CD1c-positive myeloid dendritic cell (primary cell): ENCODE measurements around the gene TMEM236.

Source experiments
- DNase-seq: peaks from one replicate; pipeline ENCODE4 v3.0.0-alpha.2; 2016; ENCODE audit errors: extremely low spot score

The TMEM236 gene

GRCh38 chr10:17742918-17743317, 9.1 kb upstream of the TMEM236 start:
- DNase-seq = peak; percentile 75

- DNase-seq = peak; percentile 35
Observed at GRCh38 chr10:17743437-17743836, 8.6 kb upstream of the TMEM236 start.

GRCh38 chr10:17744341-17744861, 7.6 kb upstream of the TMEM236 start:
- peak; percentile 48 for DNase-seq

GRCh38 chr10:17747883-17748550, 4.0 kb upstream of the TMEM236 start:
- no peak for DNase-seq

DNA sequence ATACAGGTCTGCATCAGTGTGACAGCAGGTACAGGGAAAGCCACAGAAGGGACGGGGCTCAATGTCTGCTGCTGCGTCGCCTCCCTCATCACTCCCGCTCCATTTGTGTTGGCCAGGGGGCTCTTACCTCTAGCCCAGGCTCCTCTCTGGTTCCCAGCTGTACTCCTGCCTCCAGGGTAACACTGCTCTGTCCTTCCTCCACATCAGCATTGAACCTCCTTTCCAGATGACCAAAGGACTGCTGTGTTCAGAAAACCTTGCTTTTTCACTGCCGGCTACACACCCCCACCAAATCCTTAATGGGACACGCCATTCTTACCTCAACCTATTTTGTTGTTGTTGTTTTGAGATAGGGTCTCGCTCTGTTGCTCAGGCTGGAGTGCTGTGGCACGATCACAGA, 2.1 kb upstream of the TMEM236 start:
- no peak for DNase-seq

- no peak for DNase-seq
Observed at GRCh38 chr10:17756557-17757217, 4.7 kb downstream of the TMEM236 start.

DNA sequence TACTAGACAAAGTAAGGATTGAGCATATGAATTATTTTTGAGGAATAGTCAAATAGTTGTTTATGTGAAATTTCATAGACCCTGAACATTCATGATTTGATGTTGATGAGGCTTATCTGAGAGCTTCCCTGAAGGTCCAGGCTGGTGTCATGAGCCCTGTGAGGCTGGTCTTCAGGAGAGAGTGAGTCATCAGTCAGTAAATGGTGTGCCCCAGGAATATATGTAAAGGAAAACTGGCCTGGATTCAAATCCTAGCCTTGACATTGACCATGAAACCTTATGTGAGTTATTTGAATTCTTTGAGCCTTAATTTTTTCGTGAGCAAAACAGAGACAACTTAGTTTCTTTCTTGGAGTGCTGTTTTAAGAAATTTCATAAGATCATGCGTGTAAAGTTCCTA, 6.2 kb downstream of the TMEM236 start:
- DNase-seq = no peak

GRCh38 chr10:17758896-17759295, 6.9 kb downstream of the TMEM236 start:
- no peak for DNase-seq

- no peak for DNase-seq
Observed at GRCh38 chr10:17764142-17764541, 12.1 kb downstream of the TMEM236 start.

DNA sequence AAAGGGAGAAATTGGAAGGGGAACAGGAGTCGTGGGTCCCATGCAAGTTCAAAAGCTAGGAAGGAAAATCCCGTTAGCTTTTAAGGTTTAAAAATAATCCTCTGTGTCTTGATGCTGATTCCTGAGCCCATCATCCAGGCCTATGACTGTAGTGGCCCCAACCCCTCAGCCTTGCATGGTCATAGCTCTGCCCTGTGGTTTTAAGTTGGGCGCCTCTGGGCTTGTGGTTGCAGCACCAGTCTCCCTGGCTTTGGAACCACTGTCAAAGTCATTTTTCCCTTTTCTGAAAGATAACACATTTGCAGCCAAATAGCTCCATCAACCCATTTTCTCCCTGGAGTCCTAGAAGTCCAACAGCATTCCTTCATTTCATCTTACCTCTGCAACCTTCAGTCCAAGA, 13.6 kb downstream of the TMEM236 start:
- no peak for DNase-seq

GRCh38 chr10:17766731-17767130, 14.7 kb downstream of the TMEM236 start:
- DNase-seq = peak; percentile 41

- DNase-seq = peak; percentile 87
Observed at GRCh38 chr10:17768496-17768895, 16.5 kb downstream of the TMEM236 start.

DNA sequence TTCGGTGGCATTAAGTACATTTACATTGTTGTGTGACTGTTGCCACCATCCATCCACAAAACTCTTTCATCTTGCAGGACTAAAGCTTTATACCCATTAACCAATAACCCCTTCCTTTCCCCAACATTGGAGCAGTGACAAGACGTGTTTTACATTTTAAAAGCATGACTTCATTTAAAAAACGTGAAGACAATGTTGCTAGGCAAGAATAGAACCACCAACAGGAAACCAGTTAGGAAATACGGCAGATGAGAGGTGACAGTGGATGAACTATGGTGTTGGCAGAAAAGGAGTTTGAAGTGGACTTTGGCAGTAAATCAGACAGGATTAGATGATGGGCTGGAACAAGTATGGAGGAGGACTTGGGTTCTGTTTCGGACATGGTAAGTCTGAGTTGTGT, 17.0 kb downstream of the TMEM236 start:
- DNase-seq = peak; percentile 54

GRCh38 chr10:17771017-17771416, 19.0 kb downstream of the TMEM236 start:
- peak; percentile 89 for DNase-seq

- DNase-seq = no peak
Observed at GRCh38 chr10:17779784-17780183, 27.8 kb downstream of the TMEM236 start.

DNA sequence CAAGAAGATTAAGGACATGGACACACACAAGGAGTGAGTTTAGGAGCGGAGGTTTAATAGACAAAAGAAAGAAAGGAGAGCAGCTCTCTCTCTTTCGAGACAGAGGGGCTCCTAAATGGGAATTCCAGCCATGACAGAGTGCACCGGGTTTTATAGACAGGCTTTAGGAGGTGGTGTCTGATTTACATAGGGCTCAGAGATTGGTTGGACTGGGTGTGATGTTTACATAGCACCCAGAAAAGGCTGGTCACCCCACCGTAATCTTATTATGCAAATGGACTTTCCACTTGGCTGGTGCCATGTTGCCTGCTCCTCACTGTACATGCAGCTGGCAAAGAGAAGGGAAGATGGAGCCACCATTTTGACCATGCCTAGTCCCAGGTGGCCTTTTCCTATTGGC, 28.7 kb downstream of the TMEM236 start:
- DNase-seq = no peak

DNA sequence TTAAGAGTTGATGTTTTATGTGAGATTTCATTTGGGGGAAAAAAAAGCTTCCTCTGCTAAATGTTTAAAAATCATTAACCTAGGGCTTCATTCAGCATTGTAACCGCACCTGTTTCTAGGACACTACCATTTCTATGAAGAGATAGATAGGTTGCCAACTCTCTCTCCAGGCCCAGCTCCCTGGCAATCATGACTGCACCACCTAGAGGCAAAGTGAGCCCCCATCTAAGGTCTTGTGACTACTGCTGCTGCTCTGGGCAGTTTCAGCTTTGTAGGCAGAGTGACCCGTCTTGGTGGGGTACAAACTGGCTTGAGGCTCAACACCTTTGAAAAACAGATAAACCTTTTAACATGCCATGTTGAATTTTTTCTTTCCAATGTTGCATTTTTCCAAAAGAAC, 29.9 kb downstream of the TMEM236 start:
- DNase-seq = no peak

GRCh38 chr10:17782921-17783665, 31.1 kb downstream of the TMEM236 start:
- no peak for DNase-seq

- DNase-seq = no peak
Observed at GRCh38 chr10:17783751-17784150, 31.8 kb downstream of the TMEM236 start.

DNA sequence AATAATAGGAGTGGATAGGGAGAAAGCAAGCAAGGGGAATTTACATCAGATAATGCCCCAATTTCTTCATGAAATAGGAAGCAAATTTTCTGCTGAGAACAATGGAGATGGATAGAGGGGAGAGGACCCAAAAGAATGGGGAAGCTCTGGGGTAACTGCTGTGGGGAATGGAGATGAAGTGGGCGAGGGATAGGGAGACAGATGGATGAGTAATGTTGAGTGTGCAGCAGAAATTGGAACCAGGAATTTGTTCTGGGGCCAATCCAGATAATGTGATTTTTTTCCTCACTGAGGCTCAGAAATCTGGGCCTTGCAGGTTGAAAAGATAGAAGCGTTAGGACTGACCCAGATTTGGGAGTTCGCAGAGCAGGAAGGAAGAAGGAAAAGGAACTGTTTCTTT, 32.7 kb downstream of the TMEM236 start:
- peak; percentile 73 for DNase-seq

GRCh38 chr10:17785276-17785930, 33.4 kb downstream of the TMEM236 start:
- DNase-seq = peak; percentile 96
